Neuronal stem cell (in vitro differentiated cells): ENCODE data around the gene SLC1A7.

Source experiments
- DNase-seq: peaks from one replicate; pipeline ENCODE4 v3.0.0-alpha.2; 2013; ENCODE audit warnings: low spot score
- H2AFZ ChIP-seq: one replicate; pipeline ENCODE4 v1.6.1; 2013; ENCODE audit warnings: mild to moderate bottlenecking, low read length, inconsistent platforms
- H2AK5ac ChIP-seq: 2 replicates; pipeline ENCODE4 v1.6.1; 2013; ENCODE audit warnings: low read depth, mild to moderate bottlenecking, inconsistent platforms, low read length, moderate library complexity, mixed read lengths
- H2BK120ac ChIP-seq: 2 replicates; pipeline ENCODE4 v1.6.1; 2013; ENCODE audit warnings: low read depth, mild to moderate bottlenecking, inconsistent platforms, low read length, moderate library complexity, mixed read lengths
- H2BK12ac ChIP-seq: one replicate; pipeline ENCODE4 v1.6.1; 2013; ENCODE audit warnings: low read length, inconsistent platforms
- H2BK15ac ChIP-seq: 2 replicates; pipeline ENCODE4 v1.6.1; 2013; ENCODE audit warnings: mild to moderate bottlenecking, low read length, inconsistent platforms, mixed read lengths
- H2BK5ac ChIP-seq: one replicate; pipeline ENCODE4 v1.6.1; 2013; ENCODE audit warnings: inconsistent platforms, mild to moderate bottlenecking, low read length, moderate library complexity
- H3K14ac ChIP-seq: one replicate; pipeline ENCODE4 v1.6.1; 2013; ENCODE audit warnings: low read length, inconsistent platforms
- H3K18ac ChIP-seq: 2 replicates; pipeline ENCODE4 v1.6.1; 2013; ENCODE audit warnings: low read length, inconsistent platforms
- H3K23ac ChIP-seq: 2 replicates; pipeline ENCODE4 v1.6.1; 2013; ENCODE audit warnings: low read depth, mild to moderate bottlenecking, mixed read lengths, low read length, inconsistent platforms; ENCODE audit not compliant: poor library complexity
- H3K27ac ChIP-seq: replicated peaks from 3 replicates; pipeline ENCODE4 v1.5.1; 2013; ENCODE audit warnings: low read length, inconsistent platforms
- H3K27me3 ChIP-seq, 3 experiments: 2 replicates each; pipeline ENCODE4 v1.6.1; 2013; ENCODE audit warnings: low read length in 3 of 3, mild to moderate bottlenecking in 2 of 3, inconsistent platforms in 1 of 3, low read depth in 1 of 3, mixed read lengths in 1 of 3, moderate library complexity in 1 of 3; ENCODE audit not compliant: control insufficient read depth in 3 of 3, insufficient read depth in 3 of 3
- H3K36me3 ChIP-seq, 2 donors: replicated peaks in 1 of 2; 2 replicates each; pipeline ENCODE4 v1.6.1; 2013; ENCODE audit warnings: low read length in 2 of 2; ENCODE audit not compliant: control insufficient read depth in 2 of 2, insufficient read depth in 2 of 2
- H3K4ac ChIP-seq: 2 replicates; pipeline ENCODE4 v1.6.1; 2013; ENCODE audit warnings: inconsistent platforms, mild to moderate bottlenecking, low read length, moderate library complexity
- H3K4me1 ChIP-seq, 2 donors: 1 replicate in 1 of 2; 2 replicates in 1 of 2; pipeline ENCODE4 v1.6.1; 2013; ENCODE audit warnings: low read length in 2 of 2, low read depth in 1 of 2; ENCODE audit not compliant: control insufficient read depth in 2 of 2, insufficient read depth in 1 of 2
- H3K4me2 ChIP-seq: one replicate; pipeline ENCODE4 v1.6.1; 2013; ENCODE audit warnings: mild to moderate bottlenecking, low read length, inconsistent platforms; ENCODE audit not compliant: insufficient read depth, poor library complexity, severe bottlenecking
- H3K4me3 ChIP-seq, 2 donors: 2 replicates each; pipeline ENCODE4 v1.5.1; 2013; ENCODE audit warnings: low read length in 2 of 2, mild to moderate bottlenecking in 2 of 2, inconsistent platforms in 1 of 2, moderate library complexity in 1 of 2
- H3K79me1 ChIP-seq: one replicate; pipeline ENCODE4 v1.6.1; 2013; ENCODE audit warnings: low read depth, mild to moderate bottlenecking, inconsistent platforms, low read length, moderate library complexity
- H3K9ac ChIP-seq: one replicate; pipeline ENCODE4 v1.6.1; 2013; ENCODE audit warnings: mild to moderate bottlenecking, low read depth, low read length, inconsistent platforms; ENCODE audit not compliant: poor library complexity
- H3K9me3 ChIP-seq, 2 donors: replicated peaks in 1 of 2; 2 replicates each; pipeline versions ENCODE3 to v1.6.1; 2013; ENCODE audit warnings: low read length in 2 of 2, mild to moderate bottlenecking in 2 of 2, inconsistent platforms in 1 of 2, low read depth in 1 of 2, mixed read lengths in 1 of 2, moderate library complexity in 1 of 2; ENCODE audit not compliant: control insufficient read depth in 2 of 2, insufficient read depth in 1 of 2
- H4K8ac ChIP-seq: one replicate; pipeline ENCODE4 v1.6.1; 2013; ENCODE audit warnings: low read depth, mild to moderate bottlenecking, inconsistent platforms, low read length, moderate library complexity
- H4K91ac ChIP-seq: one replicate; pipeline ENCODE4 v1.6.1; 2013; ENCODE audit warnings: low read length, low read depth, mild to moderate bottlenecking, inconsistent platforms; ENCODE audit not compliant: poor library complexity
- WGBS, 2 donors: extraction: QIAGEN DNeasy Blood & Tissue Kit; methylation state at CpG; one replicate each; pipeline ENCODE4 v1.1.7; 2013; ENCODE audit warnings: missing lambda C conversion rate in 2 of 2, mixed read lengths in 1 of 2; ENCODE audit not compliant: insufficient read length in 2 of 2, insufficient replicate concordance in 1 of 2; ENCODE audit errors: extremely low coverage in 2 of 2; 5-methylcytosine and 5-hydroxymethylcytosine counted together

Gene SLC1A7

GRCh38 chr1:53108646-53109580 is 33.5 kb downstream of the SLC1A7 start:
- Histone ChIP-seq H2BK5ac (no peak overlapping the region), H2BK12ac (no peak overlapping the region), H4K8ac (no peak overlapping the region), H2BK15ac (no peak overlapping the region), H2BK120ac (no peak overlapping the region), H2AFZ (no peak overlapping the region), H3K4me2 (no peak overlapping the region), H3K9me3 (no peaks in the 10 kb centered on the region), H3K36me3 (no peaks in the 10 kb centered on the region), H4K91ac (no peak overlapping the region), H3K4me1 (peaks cover 8 to 27% of the 10 kb centered on the region in 2 donors), H3K18ac (no peak overlapping the region), H2AK5ac (no peak overlapping the region), H3K14ac (no peak overlapping the region), H3K79me1 (no peaks in the 10 kb centered on the region), H3K27ac (no peak overlapping the region), H3K23ac (no peak overlapping the region), H3K9ac (no peak overlapping the region), H3K27me3 (peaks cover 0 to 12% (median 0%) of the 10 kb centered on the region in 3 experiments), H3K4me3 (no peak overlapping the region), H3K4ac (no peak overlapping the region)
- WGBS, 2 donors = no CpG with 5 or more reads among the region's 14 CpGs
- no peak for DNase-seq

GRCh38 chr1:53107570-53108322 is 34.7 kb downstream of the SLC1A7 start:
- Histone ChIP-seq H3K27me3 (peaks cover 0 to 9% (median 0%) of the 10 kb centered on the region in 3 experiments), H2AFZ (no peak overlapping the region), H2AK5ac (no peak overlapping the region), H3K14ac (no peak overlapping the region), H2BK5ac (no peak overlapping the region), H3K79me1 (no peaks in the 10 kb centered on the region), H3K4ac (no peak overlapping the region), H2BK15ac (no peak overlapping the region), H3K9me3 (no peaks in the 10 kb centered on the region), H4K91ac (no peak overlapping the region), H3K4me1 (peaks cover 8 to 30% of the 10 kb centered on the region in 2 donors), H3K23ac (no peak overlapping the region), H2BK120ac (no peak overlapping the region), H4K8ac (no peak overlapping the region), H3K27ac (no peak overlapping the region), H3K36me3 (no peaks in the 10 kb centered on the region), H3K4me3 (no peak overlapping the region), H3K4me2 (no peak overlapping the region), H2BK12ac (no peak overlapping the region), H3K9ac (no peak overlapping the region), H3K18ac (no peak overlapping the region)
- no CpG with 5 or more reads among the region's 15 CpGs for WGBS, 2 donors
- no peak for DNase-seq

GRCh38 chr1:53107090-53107489 is 35.3 kb downstream of the SLC1A7 start:
- H3K4me2 ChIP-seq = no peak overlapping the region
- no peak overlapping the region for H2BK15ac ChIP-seq
- H3K27ac ChIP-seq = no peak overlapping the region
- no peak for DNase-seq
- H2BK5ac ChIP-seq = no peak overlapping the region
- no peak overlapping the region for H3K18ac ChIP-seq
- no CpG with 5 or more reads among the region's 7 CpGs for WGBS, 2 donors
- no peak overlapping the region for H3K4ac ChIP-seq
- peaks cover 0 to 9% (median 0%) of the 10 kb centered on the region in 3 experiments for H3K27me3 ChIP-seq
- H3K4me1 ChIP-seq = peaks cover 8 to 30% of the 10 kb centered on the region in 2 donors
- H3K14ac ChIP-seq = no peak overlapping the region
- no peak overlapping the region for H2BK120ac ChIP-seq
- no peak overlapping the region for H3K23ac ChIP-seq
- H4K8ac ChIP-seq = no peak overlapping the region
- H2AFZ ChIP-seq = no peak overlapping the region
- H3K9me3 ChIP-seq = no peaks in the 10 kb centered on the region
- H2BK12ac ChIP-seq = no peak overlapping the region
- H3K79me1 ChIP-seq = no peaks in the 10 kb centered on the region
- H3K9ac ChIP-seq = no peak overlapping the region
- no peak overlapping the region for H4K91ac ChIP-seq
- no peak overlapping the region for H2AK5ac ChIP-seq
- H3K36me3 ChIP-seq = no peaks in the 10 kb centered on the region
- no peak overlapping the region for H3K4me3 ChIP-seq
